Measurements from ENCODE around the gene KANSL1. TPM values are rescaled to one million over a fixed set of nuclear protein-coding genes. Genes with fewer than 3 reads are reported as not detected.

Gene KANSL1
- total RNA-seq, 1 donor from 2014 or later = 61.4 TPM

- Mint-ChIP-seq H3K36me3 (ENCODE audit: low read depth) (peaks cover 13% of the 10 kb centered on the region), H3K27me3 (ENCODE audit: low read depth) (no peaks in the 10 kb centered on the region), H3K27ac (ENCODE audit: unreplicated experiment) (peak overlapping the region; percentile 17), H3K9me3 (ENCODE audit: low read depth) (no peaks in the 10 kb centered on the region), H3K4me3 (ENCODE audit: unreplicated experiment) (no peak overlapping the region), H3K4me1 (ENCODE audit: low read depth) (peaks cover 41% of the 10 kb centered on the region)
- DNase-seq (ENCODE audit: low spot score) = no peak
- TF ChIP-seq CTCF (IDR thresholded peaks at IDR 0.05) = no peak
Measured at GRCh38 chr17:46059486-46059885, 133.7 kb downstream of the KANSL1 start.

- H3K36me3 Mint-ChIP-seq (ENCODE audit: low read depth) = peaks cover 16% of the 10 kb centered on the region
- no peaks in the 10 kb centered on the region for H3K9me3 Mint-ChIP-seq (ENCODE audit: low read depth)
- no peak for TF ChIP-seq CTCF (IDR thresholded peaks at IDR 0.05)
- no peaks in the 10 kb centered on the region for H3K27me3 Mint-ChIP-seq (ENCODE audit: low read depth)
- DNase-seq (ENCODE audit: low spot score) = no peak
- peaks cover 29% of the 10 kb centered on the region for H3K4me1 Mint-ChIP-seq (ENCODE audit: low read depth)
- H3K27ac Mint-ChIP-seq (ENCODE audit: unreplicated experiment) = no peak overlapping the region
- H3K4me3 Mint-ChIP-seq (ENCODE audit: unreplicated experiment) = no peak overlapping the region
Measured at GRCh38 chr17:46057366-46057765, 135.9 kb downstream of the KANSL1 start.

GRCh38 chr17:46056800-46057304 is 136.4 kb downstream of the KANSL1 start:
- peaks cover 16% of the 10 kb centered on the region for H3K36me3 Mint-ChIP-seq (ENCODE audit: low read depth)
- peaks cover 30% of the 10 kb centered on the region for H3K4me1 Mint-ChIP-seq (ENCODE audit: low read depth)
- no peak for DNase-seq (ENCODE audit: low spot score)
- no peaks in the 10 kb centered on the region for H3K27me3 Mint-ChIP-seq (ENCODE audit: low read depth)
- TF ChIP-seq CTCF (IDR thresholded peaks at IDR 0.05) = no peak
- no peaks in the 10 kb centered on the region for H3K9me3 Mint-ChIP-seq (ENCODE audit: low read depth)
- H3K4me3 Mint-ChIP-seq (ENCODE audit: unreplicated experiment) = no peak overlapping the region
- H3K27ac Mint-ChIP-seq (ENCODE audit: unreplicated experiment) = peak overlapping the region; percentile 52

GRCh38 chr17:46053911-46054534 is 139.2 kb downstream of the KANSL1 start:
- TF ChIP-seq CTCF (IDR thresholded peaks at IDR 0.05) = no peak
- no peak for DNase-seq (ENCODE audit: low spot score)
- peaks cover 24% of the 10 kb centered on the region for H3K36me3 Mint-ChIP-seq (ENCODE audit: low read depth)
- no peaks in the 10 kb centered on the region for H3K9me3 Mint-ChIP-seq (ENCODE audit: low read depth)
- H3K27me3 Mint-ChIP-seq (ENCODE audit: low read depth) = no peaks in the 10 kb centered on the region
- no peak overlapping the region for H3K4me3 Mint-ChIP-seq (ENCODE audit: unreplicated experiment)
- peaks cover 28% of the 10 kb centered on the region for H3K4me1 Mint-ChIP-seq (ENCODE audit: low read depth)
- peak overlapping the region; percentile 77 for H3K27ac Mint-ChIP-seq (ENCODE audit: unreplicated experiment)

- H3K9me3 Mint-ChIP-seq (ENCODE audit: low read depth) = no peaks in the 10 kb centered on the region
- no peak overlapping the region for H3K4me3 Mint-ChIP-seq (ENCODE audit: unreplicated experiment)
- no peaks in the 10 kb centered on the region for H3K27me3 Mint-ChIP-seq (ENCODE audit: low read depth)
Measured at GRCh38 chr17:46049656-46050055, 143.6 kb downstream of the KANSL1 start.

More at GRCh38 chr17:46049656-46050055, 143.6 kb downstream of the KANSL1 start:
- H3K36me3 Mint-ChIP-seq (ENCODE audit: low read depth) = peaks cover 36% of the 10 kb centered on the region
- no peak for DNase-seq (ENCODE audit: low spot score)
- no peak for TF ChIP-seq CTCF (IDR thresholded peaks at IDR 0.05)
- H3K4me1 Mint-ChIP-seq (ENCODE audit: low read depth) = peaks cover 21% of the 10 kb centered on the region
- no peak overlapping the region for H3K27ac Mint-ChIP-seq (ENCODE audit: unreplicated experiment)
